ENCODE results near the gene SPATA9.

SPATA9 gene

DNA sequence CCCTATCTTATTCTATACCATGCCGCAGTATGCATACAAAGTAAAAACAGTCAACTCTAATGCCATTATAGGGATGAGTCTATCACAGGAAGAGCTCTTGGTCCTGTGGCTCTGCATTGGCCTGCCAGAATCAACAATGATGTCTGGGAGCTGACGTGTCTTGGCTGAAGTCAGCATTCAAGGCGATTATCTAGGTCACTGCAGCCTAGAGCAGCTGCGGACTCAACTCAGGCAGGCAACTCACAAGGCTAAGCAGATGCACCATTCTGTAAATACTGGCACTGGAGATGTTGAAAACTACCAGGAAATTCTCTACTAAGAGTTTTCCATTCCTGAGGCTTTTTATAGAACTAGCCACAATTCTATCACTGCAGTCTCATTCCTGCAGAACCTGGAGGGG lies 13.3 kb downstream of the SPATA9 start:
- DNase-seq (ENCODE audit: insufficient read length): no peak
- FAIRE-seq: no peak
- TF ChIP-seq TAF1 (IDR thresholded peaks at IDR 0.05; ENCODE audit: borderline replicate concordance, low read depth, low read length) (no peak), POLR2AphosphoS5 (IDR thresholded peaks at IDR 0.05; ENCODE audit: low read depth, low read length) (no peak), POLR2A (IDR thresholded peaks at IDR 0.05; ENCODE audit: low read depth, low read length) (no peak)

DNA sequence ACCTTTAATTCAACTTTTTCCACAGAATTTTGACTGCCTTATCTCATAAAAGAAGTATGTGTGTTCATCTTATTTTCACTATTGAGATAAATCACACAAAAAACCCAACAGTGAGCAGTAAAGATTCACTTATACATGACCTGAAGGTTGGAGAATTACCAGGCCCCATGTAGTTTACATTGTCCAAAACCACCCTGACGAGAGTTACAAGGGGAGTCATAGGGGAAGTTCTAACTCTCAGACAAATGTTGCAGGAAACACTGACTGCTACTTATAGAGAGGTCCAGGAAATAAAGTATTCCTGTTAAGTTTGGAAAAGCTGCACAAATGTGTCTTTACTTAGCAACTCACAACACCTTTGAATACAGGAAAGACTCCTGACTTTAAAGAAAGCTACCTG lies 14.1 kb downstream of the SPATA9 start:
- no peak for FAIRE-seq
- no peak for DNase-seq (ENCODE audit: insufficient read length)
- TF ChIP-seq TAF1 (IDR thresholded peaks at IDR 0.05; ENCODE audit: borderline replicate concordance, low read depth, low read length): no peak
- TF ChIP-seq POLR2A (IDR thresholded peaks at IDR 0.05; ENCODE audit: low read depth, low read length): no peak
- TF ChIP-seq POLR2AphosphoS5 (IDR thresholded peaks at IDR 0.05; ENCODE audit: low read depth, low read length): no peak

DNA sequence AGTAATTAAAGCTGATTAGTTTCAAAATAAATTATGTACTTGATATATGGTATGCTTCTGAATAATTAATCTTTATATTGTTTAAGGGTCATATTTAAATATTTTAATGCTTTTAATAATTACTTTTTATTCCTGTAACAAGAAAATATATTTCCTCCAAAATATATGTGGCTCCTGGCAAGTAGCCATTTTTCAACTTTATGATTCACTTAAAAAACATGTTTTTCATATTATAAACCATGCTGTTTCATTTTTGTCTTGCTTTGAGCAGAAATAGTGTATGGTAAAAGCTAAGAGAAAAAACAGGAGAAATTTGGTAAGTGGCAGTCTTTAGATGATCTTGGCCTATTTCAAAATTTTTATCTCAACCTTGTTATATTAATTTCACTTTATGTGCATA lies 14.6 kb downstream of the SPATA9 start:
- DNase-seq (ENCODE audit: insufficient read length): no peak
- no peak for FAIRE-seq
- no peak for TF ChIP-seq TAF1 (IDR thresholded peaks at IDR 0.05; ENCODE audit: borderline replicate concordance, low read depth, low read length)
- TF ChIP-seq POLR2AphosphoS5 (IDR thresholded peaks at IDR 0.05; ENCODE audit: low read depth, low read length): no peak
- TF ChIP-seq POLR2A (IDR thresholded peaks at IDR 0.05; ENCODE audit: low read depth, low read length): no peak

DNA sequence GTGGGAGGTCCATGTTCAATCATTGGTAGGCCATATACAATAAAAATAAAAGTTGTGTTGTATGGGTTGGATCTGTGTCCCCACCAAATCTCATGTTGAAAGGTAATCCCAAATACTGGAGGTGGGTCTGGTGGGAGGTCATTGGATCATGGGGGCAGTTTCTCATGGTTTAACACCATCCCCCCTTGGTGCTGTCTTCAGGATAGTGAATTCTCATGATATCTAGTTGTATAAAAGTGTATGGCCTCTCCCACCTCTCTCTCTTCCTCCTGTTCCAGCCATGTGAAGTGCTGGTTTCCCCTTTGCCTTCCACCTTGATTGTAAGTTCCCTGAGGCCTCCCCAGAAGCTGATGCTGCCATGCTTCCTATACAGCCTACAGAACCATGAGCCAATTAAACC lies 15.1 kb downstream of the SPATA9 start:
- FAIRE-seq: no peak
- TF ChIP-seq TAF1 (IDR thresholded peaks at IDR 0.05; ENCODE audit: borderline replicate concordance, low read depth, low read length) (no peak), POLR2AphosphoS5 (IDR thresholded peaks at IDR 0.05; ENCODE audit: low read depth, low read length) (no peak), POLR2A (IDR thresholded peaks at IDR 0.05; ENCODE audit: low read depth, low read length) (no peak)
- no peak for DNase-seq (ENCODE audit: insufficient read length)

DNA sequence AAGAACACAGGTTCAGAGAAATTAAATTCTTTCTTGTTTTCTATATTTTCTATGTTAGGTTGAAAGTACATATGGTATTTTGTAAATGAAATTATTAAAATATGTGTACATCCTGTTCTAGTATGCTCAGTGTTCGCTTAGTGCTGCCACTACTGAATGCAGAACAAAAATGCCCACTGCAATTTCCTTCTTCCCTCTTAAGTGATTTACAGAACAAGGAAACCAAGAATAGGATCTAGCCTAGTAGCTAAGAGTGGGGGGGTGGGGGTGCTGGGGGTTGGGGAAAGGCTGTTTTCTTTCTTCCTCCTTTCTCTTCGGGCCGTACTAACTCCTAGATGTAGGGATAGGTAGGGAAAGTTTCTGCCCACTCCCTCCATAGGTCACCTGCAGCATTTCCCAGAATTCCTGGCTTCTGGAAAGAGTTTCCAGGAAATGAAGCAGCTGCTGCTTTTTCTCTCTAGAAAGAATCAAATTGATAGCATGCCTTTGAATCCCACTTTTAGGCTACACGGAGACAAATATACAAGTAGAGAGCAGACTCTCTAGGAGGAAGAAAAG lies 15.7 kb downstream of the SPATA9 start:
- no peak for TF ChIP-seq TAF1 (IDR thresholded peaks at IDR 0.05; ENCODE audit: borderline replicate concordance, low read depth, low read length)
- no peak for TF ChIP-seq POLR2AphosphoS5 (IDR thresholded peaks at IDR 0.05; ENCODE audit: low read depth, low read length)
- TF ChIP-seq POLR2A (IDR thresholded peaks at IDR 0.05; ENCODE audit: low read depth, low read length): no peak
- FAIRE-seq: no peak
- no peak for DNase-seq (ENCODE audit: insufficient read length)

DNA sequence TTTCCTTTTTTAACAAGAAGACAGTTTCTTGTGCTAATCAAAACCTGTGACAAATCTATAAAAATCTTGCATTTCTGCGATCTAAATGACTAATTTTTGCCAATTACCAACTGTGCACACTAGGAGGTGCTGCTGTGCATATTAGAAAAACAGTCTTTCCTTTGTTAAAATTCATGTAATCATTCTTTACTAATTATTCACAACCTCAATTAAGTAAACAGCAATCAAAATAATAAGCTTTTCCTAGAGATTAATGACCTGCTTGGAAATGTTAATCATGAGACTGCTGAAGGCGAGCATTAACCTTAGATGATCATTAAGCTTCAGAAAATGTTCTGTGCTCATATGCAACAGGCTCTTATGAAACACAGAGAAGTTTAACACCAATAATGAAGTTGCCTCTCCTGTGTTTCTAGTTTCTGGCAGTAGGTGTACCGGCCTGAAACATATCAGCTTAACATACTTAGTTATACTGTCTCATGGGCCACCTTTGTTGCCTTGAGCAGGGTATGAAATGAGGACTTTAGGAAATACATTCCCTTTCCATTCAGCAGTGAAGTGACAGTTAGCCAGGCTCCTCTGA lies 18.5 kb downstream of the SPATA9 start:
- no peak for DNase-seq (ENCODE audit: insufficient read length)

DNA sequence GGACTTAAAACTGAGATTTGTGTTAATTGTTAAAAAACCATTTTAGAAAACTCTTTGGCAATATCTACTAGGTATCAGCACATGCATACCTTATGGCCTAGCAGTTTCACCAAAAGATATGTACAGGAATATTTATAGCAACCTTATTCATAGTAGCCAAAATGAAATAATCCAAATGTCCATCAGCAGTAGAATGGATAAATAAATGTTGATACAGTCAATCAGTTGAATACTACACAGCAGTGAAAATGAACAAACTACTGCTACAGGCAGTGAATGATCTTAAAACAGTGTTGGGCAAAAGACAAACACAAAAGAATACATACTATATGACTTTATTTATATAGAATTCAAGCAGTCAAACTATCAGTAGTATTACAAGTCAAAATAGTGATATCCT lies 19.8 kb downstream of the SPATA9 start:
- FAIRE-seq: no peak
- no peak for TF ChIP-seq TAF1 (IDR thresholded peaks at IDR 0.05; ENCODE audit: borderline replicate concordance, low read depth, low read length)
- TF ChIP-seq POLR2AphosphoS5 (IDR thresholded peaks at IDR 0.05; ENCODE audit: low read depth, low read length): no peak
- no peak for TF ChIP-seq POLR2A (IDR thresholded peaks at IDR 0.05; ENCODE audit: low read depth, low read length)

More for the DNA sequence above, 18.5 kb downstream of the SPATA9 start:
- FAIRE-seq: peak; percentile 83
- no peak for TF ChIP-seq TAF1 (IDR thresholded peaks at IDR 0.05; ENCODE audit: borderline replicate concordance, low read depth, low read length)
- TF ChIP-seq POLR2AphosphoS5 (IDR thresholded peaks at IDR 0.05; ENCODE audit: low read depth, low read length): no peak
- TF ChIP-seq POLR2A (IDR thresholded peaks at IDR 0.05; ENCODE audit: low read depth, low read length): no peak

DNA sequence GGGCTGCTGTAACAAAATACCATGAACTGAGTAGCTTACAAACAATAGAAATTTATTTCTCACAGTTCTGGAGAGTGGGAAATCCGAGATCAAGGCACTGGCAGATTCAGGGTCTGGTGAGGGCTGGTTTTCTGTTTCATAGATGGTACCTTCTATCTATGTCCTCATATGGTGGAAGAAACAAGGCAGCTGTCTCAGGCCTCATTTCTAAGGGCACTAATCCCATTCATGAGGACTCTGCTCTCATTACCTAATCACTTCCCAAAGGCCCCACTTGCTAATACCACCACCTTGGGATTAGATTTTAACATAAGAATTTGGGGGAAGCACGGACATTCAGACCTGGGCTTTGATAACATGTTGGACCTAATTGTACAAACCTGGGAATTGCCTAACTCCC lies 22.7 kb downstream of the SPATA9 start:
- no peak for TF ChIP-seq POLR2A (IDR thresholded peaks at IDR 0.05; ENCODE audit: low read depth, low read length)
- no peak for TF ChIP-seq POLR2AphosphoS5 (IDR thresholded peaks at IDR 0.05; ENCODE audit: low read depth, low read length)
- TF ChIP-seq TAF1 (IDR thresholded peaks at IDR 0.05; ENCODE audit: borderline replicate concordance, low read depth, low read length): no peak
- FAIRE-seq (no peak), DNase-seq (ENCODE audit: insufficient read length) (no peak)

More for the DNA sequence above, 19.8 kb downstream of the SPATA9 start:
- DNase-seq (ENCODE audit: insufficient read length): no peak

DNA sequence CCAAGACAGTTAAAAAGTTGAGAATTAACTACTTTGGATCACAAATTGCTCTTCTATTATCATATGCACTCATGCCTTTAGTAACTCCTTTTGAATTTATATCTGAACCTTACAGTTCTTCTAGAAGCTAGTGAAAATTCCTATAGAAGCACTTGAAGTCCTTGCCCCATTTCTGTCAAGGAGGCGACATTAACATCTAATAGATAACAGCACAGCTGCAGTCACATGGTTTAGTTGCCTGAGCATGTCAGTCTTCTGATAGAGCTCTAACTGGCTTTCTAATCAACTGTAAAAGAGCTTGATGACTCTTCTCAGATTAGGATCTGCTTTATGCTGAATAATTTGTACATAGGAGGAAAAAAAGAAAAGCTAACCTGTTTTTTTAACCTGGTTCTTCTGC lies 27.2 kb downstream of the SPATA9 start:
- DNase-seq (ENCODE audit: insufficient read length) (no peak), FAIRE-seq (no peak)
- TF ChIP-seq POLR2AphosphoS5 (IDR thresholded peaks at IDR 0.05; ENCODE audit: low read depth, low read length): no peak

DNA sequence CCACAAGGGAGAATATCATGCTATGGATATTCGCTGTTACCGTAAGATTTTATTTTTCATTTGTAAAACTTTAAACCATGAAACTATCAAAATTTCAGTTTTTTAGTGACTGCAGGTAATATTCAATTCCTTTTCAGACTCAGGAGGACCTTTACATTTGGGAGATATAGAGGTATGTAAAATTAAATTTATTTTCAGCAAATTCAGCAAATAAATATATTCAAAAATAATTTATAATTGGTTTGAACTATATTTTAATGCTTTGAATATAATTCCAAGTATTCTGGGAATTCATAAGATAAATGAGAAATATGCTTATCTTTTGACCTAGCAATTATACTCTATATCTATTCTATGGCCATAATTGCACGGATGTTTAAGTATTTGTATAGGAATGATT lies 28.6 kb downstream of the SPATA9 start:
- TF ChIP-seq TAF1 (IDR thresholded peaks at IDR 0.05; ENCODE audit: borderline replicate concordance, low read depth, low read length): no peak
- no peak for FAIRE-seq
- DNase-seq (ENCODE audit: insufficient read length): no peak

DNA sequence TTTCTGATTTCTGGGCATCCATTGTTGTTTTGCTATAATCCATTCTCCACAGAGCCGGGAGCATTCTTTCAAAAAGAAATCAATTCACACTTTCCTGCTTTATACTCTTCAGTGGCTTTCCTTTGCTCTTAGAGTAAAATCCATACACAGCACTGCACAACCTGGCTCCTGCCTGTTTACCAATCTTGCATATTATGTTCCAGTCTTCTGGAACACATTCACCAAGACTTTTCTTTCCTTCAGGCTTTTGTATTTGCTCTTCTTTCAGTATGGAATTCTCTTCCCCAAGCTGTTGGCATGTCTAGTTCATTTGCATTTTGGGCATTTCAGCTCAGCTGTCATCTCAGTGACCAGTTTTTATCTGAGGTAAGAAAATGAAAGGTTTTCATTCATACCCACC lies 29.9 kb downstream of the SPATA9 start:
- TF ChIP-seq POLR2A (IDR thresholded peaks at IDR 0.05; ENCODE audit: low read depth, low read length): no peak
- no peak for TF ChIP-seq POLR2AphosphoS5 (IDR thresholded peaks at IDR 0.05; ENCODE audit: low read depth, low read length)
- no peak for TF ChIP-seq TAF1 (IDR thresholded peaks at IDR 0.05; ENCODE audit: borderline replicate concordance, low read depth, low read length)
- FAIRE-seq (no peak), DNase-seq (ENCODE audit: insufficient read length) (no peak)

DNA sequence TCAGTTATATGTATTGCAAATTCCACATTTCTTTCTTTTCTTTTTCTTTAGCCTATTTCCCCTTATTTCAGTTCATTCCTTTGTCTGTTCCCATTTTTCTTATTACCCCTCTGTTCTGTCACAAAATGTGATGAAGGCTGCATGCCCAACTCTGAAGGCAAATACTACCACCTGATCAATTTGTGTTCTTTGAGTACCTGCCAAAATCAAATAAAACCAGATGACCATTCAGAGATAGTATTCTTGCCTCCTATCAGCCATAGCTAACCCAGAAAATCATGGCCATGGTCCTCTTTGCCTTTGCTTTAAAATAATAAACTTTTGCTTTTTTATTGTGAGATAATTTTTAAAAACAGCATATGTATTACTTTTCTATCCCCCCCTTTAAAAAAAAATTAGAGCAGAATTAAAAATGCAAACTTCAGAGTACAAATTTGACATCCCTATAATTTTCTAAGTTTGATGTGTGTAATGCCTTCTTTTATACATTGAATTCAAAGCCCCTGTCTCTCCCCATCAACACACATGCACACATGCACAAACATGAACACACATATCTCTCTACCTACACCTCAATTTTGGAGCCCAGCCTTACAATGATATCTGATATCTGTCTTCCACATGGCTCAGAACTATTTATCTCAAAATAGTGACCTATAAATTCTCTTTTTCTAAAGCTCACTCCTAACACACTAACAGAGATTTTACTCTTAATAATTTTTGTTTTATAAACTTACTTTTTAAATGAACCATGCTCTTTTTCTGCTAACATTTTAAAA lies 32.8 kb downstream of the SPATA9 start:
- FAIRE-seq: no peak
- no peak for DNase-seq (ENCODE audit: insufficient read length)
- TF ChIP-seq POLR2AphosphoS5 (IDR thresholded peaks at IDR 0.05; ENCODE audit: low read depth, low read length) (no peak), POLR2A (IDR thresholded peaks at IDR 0.05; ENCODE audit: low read depth, low read length) (no peak), TAF1 (IDR thresholded peaks at IDR 0.05; ENCODE audit: borderline replicate concordance, low read depth, low read length) (no peak)
